HEK293 (cell line): ENCODE data around the gene MYL12A.
A peak's percentile ranks its signal among the peaks of the same experiment; 100 is the strongest.

ENCODE experiments used
- BCL11A ChIP-seq: fragments of 450-650 bp; formaldehyde crosslinking; IDR thresholded peaks from 2 replicates; pipeline ENCODE4 v1.5.1; 2016; ENCODE audit warnings: low read depth, missing biosample characterization, missing genetic modification characterization
- BCL11B ChIP-seq: fragments of 450-650 bp; formaldehyde crosslinking; IDR thresholded peaks from 2 replicates; pipeline ENCODE4 v1.5.1; 2016; ENCODE audit warnings: low read depth, missing biosample characterization, missing genetic modification characterization
- KLF1 ChIP-seq: fragments of 450-650 bp; formaldehyde crosslinking; IDR thresholded peaks from 2 replicates; pipeline ENCODE4 v1.5.1; 2016; ENCODE audit warnings: missing biosample characterization, missing genetic modification characterization
- PRDM10 ChIP-seq: fragments of 450-650 bp; formaldehyde crosslinking; IDR thresholded peaks from 2 replicates; pipeline ENCODE4 v1.5.1; 2016; ENCODE audit warnings: missing biosample characterization, missing genetic modification characterization
- SETDB1 ChIP-seq: IDR thresholded peaks from one replicate; pipeline ENCODE4 v1.6.1; 2017; ENCODE audit warnings: mild to moderate bottlenecking, low read length, moderate library complexity, mixed read lengths; ENCODE audit not compliant: insufficient read length
- YY1 ChIP-seq: fragments of 450-650 bp; formaldehyde crosslinking; IDR thresholded peaks from 2 replicates; pipeline ENCODE4 v1.5.1; 2018; ENCODE audit warnings: missing biosample characterization, missing genetic modification characterization
- YY2 ChIP-seq: fragments of 450-650 bp; formaldehyde crosslinking; IDR thresholded peaks from 2 replicates; pipeline ENCODE4 v1.5.1; 2016; ENCODE audit warnings: missing biosample characterization, missing genetic modification characterization
- ZBTB10 ChIP-seq: fragments of 450-650 bp; formaldehyde crosslinking; IDR thresholded peaks from 2 replicates; pipeline ENCODE4 v1.5.1; 2016; ENCODE audit warnings: missing biosample characterization, missing genetic modification characterization
- ZEB2 ChIP-seq: fragments of 450-650 bp; formaldehyde crosslinking; IDR thresholded peaks from 2 replicates; pipeline ENCODE4 v1.5.1; 2016; ENCODE audit warnings: missing biosample characterization, missing genetic modification characterization
- ZFHX2 ChIP-seq: fragments of 450-650 bp; formaldehyde crosslinking; conservative IDR thresholded peaks from 2 replicates; pipeline ENCODE4 v1.5.1; 2016; ENCODE audit warnings: missing biosample characterization, missing genetic modification characterization
- ZNF211 ChIP-seq: fragments of 450-650 bp; formaldehyde crosslinking; IDR thresholded peaks from 2 replicates; pipeline ENCODE4 v1.5.1; 2016; ENCODE audit warnings: low read depth, missing biosample characterization, missing genetic modification characterization
- ZNF335 ChIP-seq: fragments of 450-650 bp; formaldehyde crosslinking; conservative IDR thresholded peaks from 2 replicates; pipeline ENCODE4 v1.5.1; 2016; ENCODE audit warnings: missing biosample characterization, missing genetic modification characterization
- ZNF416 ChIP-seq: fragments of 450-650 bp; formaldehyde crosslinking; IDR thresholded peaks from 2 replicates; pipeline ENCODE4 v1.5.1; 2016; ENCODE audit warnings: missing biosample characterization, missing genetic modification characterization
- ZNF544 ChIP-seq: fragments of 450-650 bp; formaldehyde crosslinking; IDR thresholded peaks from 2 replicates; pipeline ENCODE4 v1.5.0; 2017; ENCODE audit warnings: missing biosample characterization, missing genetic modification characterization
- ZNF548 ChIP-seq: fragments of 450-650 bp; formaldehyde crosslinking; IDR thresholded peaks from 2 replicates; pipeline ENCODE4 v1.5.1; 2016; ENCODE audit warnings: missing biosample characterization, missing genetic modification characterization
- ZNF549 ChIP-seq: fragments of 450-650 bp; IDR thresholded peaks from 2 replicates; pipeline ENCODE4 v1.5.1; 2018; ENCODE audit warnings: missing biosample characterization, missing genetic modification characterization, mild to moderate bottlenecking, inconsistent platforms, moderate library complexity
- ZNF561 ChIP-seq: fragments of 450-650 bp; IDR thresholded peaks from 2 replicates; pipeline ENCODE4 v1.5.1; 2018; ENCODE audit warnings: missing biosample characterization, missing genetic modification characterization, borderline replicate concordance
- ZNF623 ChIP-seq: fragments of 450-650 bp; formaldehyde crosslinking; IDR thresholded peaks from 2 replicates; pipeline ENCODE4 v1.5.1; 2016; ENCODE audit warnings: missing biosample characterization, missing genetic modification characterization
- ZNF624 ChIP-seq: fragments of 450-650 bp; formaldehyde crosslinking; IDR thresholded peaks from 2 replicates; pipeline ENCODE4 v1.5.1; 2017; ENCODE audit warnings: missing biosample characterization, missing genetic modification characterization
- ZNF670 ChIP-seq: fragments of 450-650 bp; formaldehyde crosslinking; IDR thresholded peaks from 2 replicates; pipeline ENCODE4 v1.5.1; 2016; ENCODE audit warnings: missing biosample characterization, missing genetic modification characterization, low read depth
- ZNF768 ChIP-seq: fragments of 450-650 bp; formaldehyde crosslinking; IDR thresholded peaks from 2 replicates; pipeline ENCODE4 v1.5.1; 2018; ENCODE audit warnings: missing biosample characterization, mild to moderate bottlenecking, missing genetic modification characterization
- ZNF777 ChIP-seq: fragments of 450-650 bp; formaldehyde crosslinking; IDR thresholded peaks from 2 replicates; pipeline ENCODE4 v1.5.1; 2017; ENCODE audit warnings: missing biosample characterization, missing genetic modification characterization, borderline replicate concordance
- ZNF792 ChIP-seq: fragments of 450-650 bp; formaldehyde crosslinking; IDR thresholded peaks from 2 replicates; pipeline ENCODE4 v1.5.1; 2016; ENCODE audit warnings: missing biosample characterization, missing genetic modification characterization
- TF ChIP-seq, protein P1 (sequence below): fragments of 450-650 bp; formaldehyde crosslinking; IDR thresholded peaks from 2 replicates; pipeline ENCODE4 v1.5.1; 2016; ENCODE audit warnings: missing biosample characterization, missing genetic modification characterization, borderline replicate concordance
- TF ChIP-seq, protein P2 (sequence below): fragments of 450-650 bp; IDR thresholded peaks from 2 replicates; pipeline ENCODE4 v1.5.1; 2018; ENCODE audit warnings: missing biosample characterization, missing genetic modification characterization

Gene MYL12A

DNA sequence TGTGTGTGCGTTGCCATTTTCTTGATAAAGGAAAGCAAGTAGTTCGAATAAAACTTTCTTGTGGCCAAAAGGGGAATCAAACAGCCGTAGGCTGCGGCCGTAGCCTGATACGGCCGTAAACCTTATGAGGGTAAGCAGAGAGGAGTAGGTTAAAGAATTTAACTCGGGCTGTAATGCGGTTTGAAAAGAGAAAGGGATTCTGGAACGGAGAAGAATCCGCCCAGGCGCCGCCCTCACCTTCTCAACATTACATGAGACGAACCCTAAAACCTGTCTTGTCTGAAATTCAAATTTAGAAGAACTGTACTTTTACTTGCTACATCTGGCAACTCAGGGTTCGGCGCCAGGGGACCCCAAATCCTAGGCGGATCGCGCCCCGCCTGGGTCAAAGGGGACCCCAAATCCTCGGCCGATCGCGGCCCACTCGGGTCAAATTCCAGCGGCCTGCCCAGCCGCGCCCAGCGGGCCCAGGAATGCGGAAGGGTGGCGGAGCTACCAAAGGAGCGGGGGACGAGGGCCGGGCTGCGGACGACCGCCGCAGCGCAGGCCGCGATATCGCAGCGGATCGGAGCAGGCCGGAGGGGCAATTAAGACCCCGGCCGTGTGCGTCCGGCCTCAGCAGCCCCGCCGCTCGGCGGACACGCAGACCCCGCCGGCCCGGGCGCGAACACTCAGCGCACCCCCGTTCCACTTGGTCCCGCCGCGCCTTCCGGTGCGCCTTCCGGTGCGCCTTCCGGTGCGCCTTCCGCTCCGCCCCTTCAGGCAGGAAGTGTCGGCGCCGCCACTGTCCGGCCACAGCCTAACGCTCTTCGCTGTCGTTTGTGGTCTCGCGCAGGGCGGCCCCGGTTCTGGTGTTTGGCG lies 14.0 kb downstream of the MYL12A start, which contains the start of gene MYL12B (continued):
- TF ChIP-seq ZNF416 (tag by site-specific recombination) (no peak), YY2 (peak; percentile 79), ZNF768 (tag by site-specific recombination) (no peak), SETDB1 (no peak), ZNF335 (peak; percentile 86), ZNF623 (tag by site-specific recombination) (no peak), ZNF544 (tag by site-specific recombination) (no peak), ZNF549 (tag by site-specific recombination) (no peak), ZEB2 (tag by site-specific recombination) (peak; percentile 61; the same call in 1 of the 2 replicates), ZNF561 (tag by site-specific recombination) (peak; percentile 25; the same call in 1 of the 2 replicates), ZBTB10 (tag by site-specific recombination) (peak; percentile 99), ZFHX2 (peak; percentile 74), YY1 (tag by site-specific recombination) (peak; percentile 15; the same call in 1 of the 2 replicates), ZNF211 (no peak), ZNF548 (tag by site-specific recombination) (no peak), BCL11A (peak; percentile 75), KLF1 (peak; percentile 86), BCL11B (peak; percentile 91), ZNF792 (tag by site-specific recombination) (peak; percentile 34; the same call in 1 of the 2 replicates), ZNF777 (tag by site-specific recombination) (no peak), ZNF670 (tag by site-specific recombination) (no peak), ZNF624 (tag by site-specific recombination) (no peak), PRDM10 (tag by site-specific recombination) (peak; percentile 100)
- TF ChIP-seq, protein P1, sequence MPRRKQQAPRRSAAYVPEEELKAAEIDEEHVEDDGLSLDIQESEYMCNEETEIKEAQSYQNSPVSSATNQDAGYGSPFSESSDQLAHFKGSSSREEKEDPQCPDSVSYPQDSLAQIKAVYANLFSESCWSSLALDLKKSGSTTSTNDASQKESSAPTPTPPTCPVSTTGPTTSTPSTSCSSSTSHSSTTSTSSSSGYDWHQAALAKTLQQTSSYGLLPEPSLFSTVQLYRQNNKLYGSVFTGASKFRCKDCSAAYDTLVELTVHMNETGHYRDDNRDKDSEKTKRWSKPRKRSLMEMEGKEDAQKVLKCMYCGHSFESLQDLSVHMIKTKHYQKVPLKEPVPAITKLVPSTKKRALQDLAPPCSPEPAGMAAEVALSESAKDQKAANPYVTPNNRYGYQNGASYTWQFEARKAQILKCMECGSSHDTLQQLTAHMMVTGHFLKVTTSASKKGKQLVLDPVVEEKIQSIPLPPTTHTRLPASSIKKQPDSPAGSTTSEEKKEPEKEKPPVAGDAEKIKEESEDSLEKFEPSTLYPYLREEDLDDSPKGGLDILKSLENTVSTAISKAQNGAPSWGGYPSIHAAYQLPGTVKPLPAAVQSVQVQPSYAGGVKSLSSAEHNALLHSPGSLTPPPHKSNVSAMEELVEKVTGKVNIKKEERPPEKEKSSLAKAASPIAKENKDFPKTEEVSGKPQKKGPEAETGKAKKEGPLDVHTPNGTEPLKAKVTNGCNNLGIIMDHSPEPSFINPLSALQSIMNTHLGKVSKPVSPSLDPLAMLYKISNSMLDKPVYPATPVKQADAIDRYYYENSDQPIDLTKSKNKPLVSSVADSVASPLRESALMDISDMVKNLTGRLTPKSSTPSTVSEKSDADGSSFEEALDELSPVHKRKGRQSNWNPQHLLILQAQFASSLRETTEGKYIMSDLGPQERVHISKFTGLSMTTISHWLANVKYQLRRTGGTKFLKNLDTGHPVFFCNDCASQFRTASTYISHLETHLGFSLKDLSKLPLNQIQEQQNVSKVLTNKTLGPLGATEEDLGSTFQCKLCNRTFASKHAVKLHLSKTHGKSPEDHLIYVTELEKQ (tag by site-specific recombination), result peak; percentile 54; the same call in 1 of the 2 replicates
- TF ChIP-seq, protein P2, sequence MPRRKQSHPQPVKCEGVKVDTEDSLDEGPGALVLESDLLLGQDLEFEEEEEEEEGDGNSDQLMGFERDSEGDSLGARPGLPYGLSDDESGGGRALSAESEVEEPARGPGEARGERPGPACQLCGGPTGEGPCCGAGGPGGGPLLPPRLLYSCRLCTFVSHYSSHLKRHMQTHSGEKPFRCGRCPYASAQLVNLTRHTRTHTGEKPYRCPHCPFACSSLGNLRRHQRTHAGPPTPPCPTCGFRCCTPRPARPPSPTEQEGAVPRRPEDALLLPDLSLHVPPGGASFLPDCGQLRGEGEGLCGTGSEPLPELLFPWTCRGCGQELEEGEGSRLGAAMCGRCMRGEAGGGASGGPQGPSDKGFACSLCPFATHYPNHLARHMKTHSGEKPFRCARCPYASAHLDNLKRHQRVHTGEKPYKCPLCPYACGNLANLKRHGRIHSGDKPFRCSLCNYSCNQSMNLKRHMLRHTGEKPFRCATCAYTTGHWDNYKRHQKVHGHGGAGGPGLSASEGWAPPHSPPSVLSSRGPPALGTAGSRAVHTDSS (tag by site-specific recombination), result no peak
